ENCODE measurements around the gene PRICKLE1.

PRICKLE1 gene

DNA sequence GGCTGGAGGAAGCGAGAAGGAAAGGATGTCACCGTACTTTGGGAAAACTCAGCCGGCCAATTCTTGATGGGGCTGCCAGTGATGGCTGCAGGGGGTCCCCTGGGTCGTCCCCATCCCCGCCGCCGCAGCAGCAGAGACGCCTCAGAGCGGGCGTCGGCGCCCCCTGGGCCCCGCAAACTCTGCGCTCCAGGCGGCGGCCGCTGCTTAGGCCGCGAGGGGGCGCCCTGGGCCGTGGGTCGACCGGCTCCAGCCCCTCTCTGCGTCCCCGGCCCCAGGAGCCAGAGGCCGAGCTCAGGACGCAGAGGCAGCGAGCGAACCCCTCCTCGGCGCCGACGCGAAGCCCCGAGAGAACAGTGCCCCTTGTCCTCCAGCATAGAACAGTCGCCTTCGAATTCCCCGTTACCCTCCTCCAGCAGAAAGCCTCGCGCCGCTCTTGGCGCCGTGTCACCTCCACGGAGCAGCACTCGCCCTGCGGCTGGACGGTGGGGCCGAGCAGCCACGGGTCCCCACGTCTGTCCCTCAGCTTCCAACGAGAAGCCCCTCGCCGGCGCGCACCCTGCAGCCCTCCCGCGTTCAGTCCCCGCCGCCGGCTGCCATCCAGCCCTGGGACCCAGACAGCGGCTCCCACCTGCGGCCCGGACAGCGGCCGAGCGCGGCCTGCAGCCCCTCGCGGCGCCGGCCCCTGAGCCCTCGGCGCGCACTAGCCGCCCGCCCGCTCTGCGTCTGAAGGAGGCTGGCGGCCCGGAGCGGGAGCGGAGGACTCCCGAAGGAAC lies 106.6 kb downstream of the PRICKLE1 start:
- TF ChIP-seq MYC (IDR thresholded peaks at IDR 0.05; ENCODE audit: low read depth, low read length) (peak; percentile 31; the same call in 1 of the 2 replicates), POLR2A (IDR thresholded peaks at IDR 0.05; ENCODE audit: extremely low read depth, insufficient read length) (no peak)
- TF ChIP-seq, protein P1, sequence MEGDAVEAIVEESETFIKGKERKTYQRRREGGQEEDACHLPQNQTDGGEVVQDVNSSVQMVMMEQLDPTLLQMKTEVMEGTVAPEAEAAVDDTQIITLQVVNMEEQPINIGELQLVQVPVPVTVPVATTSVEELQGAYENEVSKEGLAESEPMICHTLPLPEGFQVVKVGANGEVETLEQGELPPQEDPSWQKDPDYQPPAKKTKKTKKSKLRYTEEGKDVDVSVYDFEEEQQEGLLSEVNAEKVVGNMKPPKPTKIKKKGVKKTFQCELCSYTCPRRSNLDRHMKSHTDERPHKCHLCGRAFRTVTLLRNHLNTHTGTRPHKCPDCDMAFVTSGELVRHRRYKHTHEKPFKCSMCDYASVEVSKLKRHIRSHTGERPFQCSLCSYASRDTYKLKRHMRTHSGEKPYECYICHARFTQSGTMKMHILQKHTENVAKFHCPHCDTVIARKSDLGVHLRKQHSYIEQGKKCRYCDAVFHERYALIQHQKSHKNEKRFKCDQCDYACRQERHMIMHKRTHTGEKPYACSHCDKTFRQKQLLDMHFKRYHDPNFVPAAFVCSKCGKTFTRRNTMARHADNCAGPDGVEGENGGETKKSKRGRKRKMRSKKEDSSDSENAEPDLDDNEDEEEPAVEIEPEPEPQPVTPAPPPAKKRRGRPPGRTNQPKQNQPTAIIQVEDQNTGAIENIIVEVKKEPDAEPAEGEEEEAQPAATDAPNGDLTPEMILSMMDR (IDR thresholded peaks at IDR 0.05; ENCODE audit: low read depth, low read length): peak; percentile 79
- TF ChIP-seq, protein P2, sequence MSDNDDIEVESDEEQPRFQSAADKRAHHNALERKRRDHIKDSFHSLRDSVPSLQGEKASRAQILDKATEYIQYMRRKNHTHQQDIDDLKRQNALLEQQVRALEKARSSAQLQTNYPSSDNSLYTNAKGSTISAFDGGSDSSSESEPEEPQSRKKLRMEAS (IDR thresholded peaks at IDR 0.05; ENCODE audit: low read depth, low read length): 0 out of 2 replicates have a peak, but pooled peaks have one; percentile 5
- peak overlapping the region; percentile 40 for H3K4me3 ChIP-seq (ENCODE audit: low read depth, low read length)
- peak; percentile 79 for DNase-seq (ENCODE audit: low read depth)

DNA sequence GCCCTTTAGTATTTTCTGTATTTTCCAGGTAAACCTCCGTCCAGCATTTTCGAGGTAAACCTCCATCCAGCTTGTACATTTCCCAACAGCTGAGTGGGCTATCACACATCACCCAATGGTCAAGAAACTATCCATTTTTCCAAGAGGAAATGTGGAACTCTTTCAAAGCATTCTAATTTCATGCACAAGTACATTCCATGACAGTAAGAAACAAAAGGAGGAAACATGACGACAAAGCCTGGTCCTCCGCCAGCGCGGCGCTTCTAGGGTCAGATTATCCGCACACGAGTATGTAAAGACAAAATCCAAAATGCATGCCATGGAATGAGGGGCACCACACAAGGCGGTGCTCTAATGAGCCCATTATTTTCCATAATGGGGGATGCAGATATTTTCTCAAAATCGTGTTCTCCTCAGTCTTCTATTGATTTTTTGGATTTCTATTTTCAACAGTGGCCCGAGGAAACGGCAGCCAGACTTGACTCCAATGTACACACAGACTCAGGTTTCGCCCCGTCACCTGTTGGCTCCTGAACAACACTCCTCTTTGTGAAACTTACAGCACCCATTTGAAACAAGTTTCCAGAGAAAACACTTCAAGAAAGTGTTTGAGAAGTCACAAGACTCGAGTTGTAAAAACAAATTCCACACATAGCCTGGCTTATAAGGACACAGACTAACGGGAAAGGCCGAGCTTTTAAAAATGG lies 107.4 kb downstream of the PRICKLE1 start:
- DNase-seq (ENCODE audit: low read depth): no peak
- TF ChIP-seq, protein P2 (IDR thresholded peaks at IDR 0.05; ENCODE audit: low read depth, low read length): no peak
- no peak overlapping the region for H3K4me3 ChIP-seq (ENCODE audit: low read depth, low read length)

DNA sequence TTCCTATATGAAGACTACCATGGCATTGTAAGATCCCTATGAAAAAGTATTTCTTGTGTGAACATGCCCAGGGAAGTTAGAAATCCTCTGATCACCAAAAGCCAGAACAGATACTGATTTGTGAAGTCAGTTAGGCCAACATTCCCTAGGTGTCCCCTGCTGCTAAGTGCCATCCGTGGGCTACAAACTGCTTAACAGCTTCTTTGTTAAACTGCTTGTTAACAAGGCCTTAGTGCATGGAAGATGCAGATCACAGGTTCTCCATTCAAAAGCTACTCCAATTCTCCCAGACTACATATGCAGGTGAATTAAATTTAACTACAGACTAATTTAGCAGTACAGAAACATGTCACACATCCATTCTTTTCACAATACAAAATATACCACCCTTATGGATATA lies 108.2 kb downstream of the PRICKLE1 start:
- H3K4me3 ChIP-seq (ENCODE audit: low read depth, low read length): no peak overlapping the region
- DNase-seq (ENCODE audit: low read depth): no peak
- no peak for TF ChIP-seq POLR2A (IDR thresholded peaks at IDR 0.05; ENCODE audit: extremely low read depth, insufficient read length)

DNA sequence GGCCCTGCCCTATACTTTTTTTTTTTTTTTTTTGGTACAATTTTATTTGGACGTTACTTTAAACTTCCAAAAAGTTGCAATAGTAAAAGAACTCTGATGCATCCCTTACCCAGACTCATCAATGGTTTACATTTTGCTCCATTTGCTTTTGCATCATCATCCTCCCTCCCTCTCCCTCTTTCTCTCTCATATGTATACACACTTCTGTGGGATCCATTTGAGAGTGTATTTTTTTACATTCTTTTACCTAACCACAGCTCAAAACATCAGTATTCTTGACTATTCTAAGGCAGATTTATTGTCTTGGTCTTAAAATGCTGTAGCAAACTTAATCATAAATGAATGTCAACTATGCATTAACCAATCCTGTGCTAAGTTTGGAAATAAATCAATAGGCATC lies 111.6 kb downstream of the PRICKLE1 start:
- no peak for DNase-seq (ENCODE audit: low read depth)
- no peak overlapping the region for H3K4me3 ChIP-seq (ENCODE audit: low read depth, low read length)
- TF ChIP-seq, protein P1 (IDR thresholded peaks at IDR 0.05; ENCODE audit: low read depth, low read length): no peak
- TF ChIP-seq POLR2A (IDR thresholded peaks at IDR 0.05; ENCODE audit: extremely low read depth, insufficient read length) (no peak), MYC (IDR thresholded peaks at IDR 0.05; ENCODE audit: low read depth, low read length) (no peak)
- TF ChIP-seq, protein P2 (IDR thresholded peaks at IDR 0.05; ENCODE audit: low read depth, low read length): no peak

DNA sequence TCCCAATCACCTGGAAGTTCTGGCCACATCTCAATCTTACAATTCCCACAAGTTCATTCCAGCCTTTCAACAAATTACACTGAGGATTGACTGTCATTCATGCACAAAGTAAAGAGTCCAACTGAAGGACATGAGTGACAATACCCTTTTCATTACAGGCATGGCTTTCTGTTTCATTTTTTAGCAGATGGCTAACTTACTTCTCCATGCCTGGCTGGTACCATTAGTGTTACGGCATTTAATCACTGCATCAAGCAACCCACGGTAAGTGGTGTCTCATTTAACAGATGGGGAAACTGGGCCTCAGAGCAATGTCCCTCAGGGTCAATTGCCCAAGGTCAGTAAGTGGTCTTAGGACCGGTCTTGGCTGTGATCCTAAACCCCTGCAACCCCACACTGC lies 114.4 kb downstream of the PRICKLE1 start:
- TF ChIP-seq, protein P2 (IDR thresholded peaks at IDR 0.05; ENCODE audit: low read depth, low read length): no peak
- no peak for TF ChIP-seq MYC (IDR thresholded peaks at IDR 0.05; ENCODE audit: low read depth, low read length)
- TF ChIP-seq, protein P1 (IDR thresholded peaks at IDR 0.05; ENCODE audit: low read depth, low read length): no peak
- TF ChIP-seq POLR2A (IDR thresholded peaks at IDR 0.05; ENCODE audit: extremely low read depth, insufficient read length): no peak
- no peak for DNase-seq (ENCODE audit: low read depth)
- no peak overlapping the region for H3K4me3 ChIP-seq (ENCODE audit: low read depth, low read length)

DNA sequence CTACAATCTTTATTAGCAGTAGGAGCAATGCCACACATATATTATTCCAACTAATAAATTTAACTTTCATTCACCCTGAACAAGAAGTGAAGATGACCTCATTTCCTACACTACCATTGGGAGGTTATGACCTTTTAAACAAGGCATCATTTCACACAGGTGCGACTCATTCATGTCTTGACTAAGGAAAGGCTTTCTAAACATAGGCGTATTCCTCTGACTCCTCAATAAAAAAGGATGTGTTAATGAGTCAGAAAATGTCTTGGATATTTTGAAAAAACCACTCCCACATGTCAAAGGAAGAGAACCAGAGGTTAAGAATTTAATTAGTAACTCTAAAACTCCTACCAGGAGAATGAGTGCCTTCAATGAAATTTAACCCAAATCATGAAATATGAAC lies 115.2 kb downstream of the PRICKLE1 start:
- DNase-seq (ENCODE audit: low read depth): no peak
- H3K4me3 ChIP-seq (ENCODE audit: low read depth, low read length): no peak overlapping the region
- no peak for TF ChIP-seq MYC (IDR thresholded peaks at IDR 0.05; ENCODE audit: low read depth, low read length)

DNA sequence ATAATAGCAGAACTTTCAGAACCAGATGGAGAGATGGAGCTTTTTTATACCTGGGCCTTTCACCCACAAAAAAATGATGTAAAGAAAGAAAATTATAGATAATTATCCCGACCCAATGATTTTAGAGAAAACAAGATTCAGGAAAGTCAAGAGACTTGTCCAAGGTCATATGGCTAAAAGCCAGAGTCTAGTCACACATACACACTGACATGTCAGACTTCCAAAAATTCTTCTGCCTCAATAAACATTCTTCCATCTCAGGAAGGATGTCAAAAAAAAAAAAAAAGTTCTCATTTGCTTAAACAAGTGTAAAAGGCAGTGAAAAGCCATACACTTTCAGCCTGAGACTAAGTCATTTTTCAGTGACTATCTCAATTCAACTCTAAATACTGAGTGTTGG lies 116.0 kb downstream of the PRICKLE1 start:
- H3K4me3 ChIP-seq (ENCODE audit: low read depth, low read length): no peak overlapping the region
- TF ChIP-seq POLR2A (IDR thresholded peaks at IDR 0.05; ENCODE audit: extremely low read depth, insufficient read length) (no peak), MYC (IDR thresholded peaks at IDR 0.05; ENCODE audit: low read depth, low read length) (no peak)
- TF ChIP-seq, protein P1 (IDR thresholded peaks at IDR 0.05; ENCODE audit: low read depth, low read length): no peak
- TF ChIP-seq, protein P2 (IDR thresholded peaks at IDR 0.05; ENCODE audit: low read depth, low read length): no peak
- DNase-seq (ENCODE audit: low read depth): no peak

Data from NB4 (cell line).